GM21528 (cell line): ENCODE measurements around the gene CETP.
"Not testable (repeated sequence)": the region's sequence is repeated elsewhere in the genome, so short reads cannot be mapped to it uniquely, and the experiment has no call there.

Experiments used
- ATAC-seq: cut with Tn5 transposase; IDR thresholded peaks from one replicate; pipeline ENCODE4 v1.9.1; 2021; ENCODE audit warnings: mild to moderate bottlenecking, moderate library complexity; ENCODE audit not compliant: unreplicated experiment, low FRiP score

Gene CETP

GRCh38 chr16:56950881-56951771 lies 10.6 kb upstream of the CETP start:
- no peak for ATAC-seq

- ATAC-seq = no peak
Observed at GRCh38 chr16:56953006-56953405, 8.7 kb upstream of the CETP start.

DNA sequence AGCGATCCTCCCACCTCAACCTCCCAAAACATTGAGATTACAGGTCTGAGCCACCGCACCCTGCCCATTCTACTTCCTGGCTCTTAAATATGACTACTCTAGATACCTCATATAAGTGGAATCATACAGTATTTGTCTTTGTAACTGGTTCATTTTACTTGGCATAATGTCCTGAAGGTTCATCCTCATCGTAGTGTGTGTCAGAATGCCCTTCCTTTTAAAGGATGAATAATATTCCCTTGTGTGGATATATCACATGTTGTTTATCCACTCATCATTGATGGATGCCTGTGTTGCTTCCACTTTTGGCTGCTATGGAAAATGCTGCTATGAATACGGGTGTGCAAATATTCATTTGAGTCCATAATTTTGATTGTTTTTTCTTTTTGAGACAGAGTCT lies 5.7 kb upstream of the CETP start:
- ATAC-seq = no peak

GRCh38 chr16:56956756-56957155 lies 5.0 kb upstream of the CETP start:
- ATAC-seq = no peak

GRCh38 chr16:56960681-56961281 lies 969 bp upstream of the CETP start:
- ATAC-seq = no peak

DNA sequence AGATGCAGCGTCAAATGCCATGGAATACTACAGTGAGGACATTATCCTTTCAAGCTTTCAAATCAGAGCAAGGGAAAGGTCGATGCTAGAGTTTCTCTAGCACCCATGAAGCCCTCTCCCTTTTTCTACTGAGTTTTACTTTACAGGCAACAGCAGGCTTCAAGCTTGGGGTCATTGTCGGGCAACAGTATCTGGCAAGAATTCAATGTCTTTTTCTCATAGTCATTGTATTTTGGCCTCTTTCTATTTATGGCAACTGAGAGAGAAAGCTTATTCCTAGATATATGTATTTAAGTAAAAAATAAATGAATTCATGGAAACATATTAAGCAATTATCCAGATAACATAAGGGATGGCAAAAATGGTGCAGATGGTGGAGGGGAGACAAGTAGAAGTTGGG lies 364 bp upstream of the CETP start:
- no peak for ATAC-seq

DNA sequence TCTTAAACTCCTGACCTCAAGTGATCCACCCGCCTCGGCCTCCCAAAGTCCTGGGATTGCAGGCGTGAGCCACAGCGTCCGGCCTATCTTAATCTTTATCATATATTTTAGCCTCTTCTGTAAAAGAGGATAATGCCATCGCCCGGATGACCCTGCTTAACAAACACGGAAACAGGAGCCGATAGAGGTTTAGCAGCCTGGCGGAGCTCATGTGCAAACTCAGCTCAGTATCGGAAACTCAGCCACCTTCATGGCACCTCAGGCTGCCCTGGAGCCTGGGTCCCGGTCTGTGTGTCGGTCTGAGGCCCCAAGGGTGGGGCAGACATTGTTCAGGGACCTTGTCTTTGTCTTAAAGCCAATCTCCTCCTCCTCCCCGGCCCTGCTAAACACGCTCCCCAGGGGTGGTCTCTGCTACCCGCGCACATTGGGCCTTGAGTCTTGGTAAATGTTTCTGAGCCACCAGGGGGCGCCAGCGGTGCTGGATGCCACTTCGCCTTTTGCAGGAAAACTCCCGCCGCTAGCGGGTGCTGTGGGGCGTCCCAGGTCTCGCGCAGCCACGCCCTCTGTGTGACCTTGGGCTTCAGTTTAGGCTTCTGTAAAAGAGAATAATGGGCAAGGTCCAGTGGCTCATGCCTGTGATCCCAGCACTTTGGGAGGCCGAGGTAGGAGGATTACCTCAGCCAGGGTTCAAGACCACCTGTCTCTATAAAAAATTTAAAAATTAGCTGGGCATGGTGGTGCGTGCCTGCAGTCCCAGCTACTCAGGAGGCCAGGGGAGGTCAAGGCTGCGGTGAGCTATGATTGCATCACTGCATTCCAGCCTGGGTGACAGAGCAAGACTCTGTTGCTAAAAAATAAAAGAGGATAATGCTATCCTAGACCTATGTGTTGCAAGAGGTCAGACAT lies 2.7 kb downstream of the CETP start:
- ATAC-seq = no peak

- no peak for ATAC-seq
Observed at GRCh38 chr16:56965149-56966092, 3.7 kb downstream of the CETP start.

- no peak for ATAC-seq
Observed at GRCh38 chr16:56966093-56966475, 4.3 kb downstream of the CETP start.

DNA sequence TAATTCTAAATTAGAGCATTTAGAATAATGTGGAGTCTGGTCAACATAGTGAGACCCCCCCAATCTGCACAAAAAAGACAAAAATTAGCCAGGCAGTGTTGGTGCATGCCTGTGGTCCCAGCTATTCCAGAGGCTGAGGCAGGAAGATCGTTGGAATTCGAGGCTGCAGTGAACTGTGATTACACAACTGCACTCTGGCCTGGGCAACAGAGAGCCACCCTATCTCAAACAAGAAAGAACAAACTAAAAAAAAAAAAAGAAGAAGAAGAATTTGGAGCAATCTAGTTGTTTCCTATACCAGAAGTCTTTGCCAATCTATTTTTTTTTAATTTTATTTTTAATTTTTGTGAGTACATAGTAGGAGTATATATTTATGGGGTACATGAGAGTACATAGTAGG lies 6.0 kb downstream of the CETP start:
- ATAC-seq = no peak

DNA sequence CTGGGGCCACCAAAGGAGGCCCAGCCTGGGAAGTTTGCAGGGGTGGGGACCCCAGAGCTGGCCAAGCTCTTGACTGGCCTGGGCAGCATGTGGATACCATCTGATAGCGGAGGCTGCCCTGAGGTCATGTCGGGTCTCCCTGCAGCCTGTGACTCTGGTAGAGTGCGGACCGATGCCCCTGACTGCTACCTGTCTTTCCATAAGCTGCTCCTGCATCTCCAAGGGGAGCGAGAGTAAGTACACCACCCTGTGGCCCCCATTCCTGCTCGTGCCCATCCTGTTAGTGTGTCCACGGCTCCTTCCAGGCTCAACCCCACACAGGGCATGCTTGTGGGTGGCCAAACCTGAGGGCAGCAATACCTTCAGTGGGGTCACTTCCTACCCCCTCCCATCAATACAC lies 8.0 kb downstream of the CETP start:
- ATAC-seq = no peak

DNA sequence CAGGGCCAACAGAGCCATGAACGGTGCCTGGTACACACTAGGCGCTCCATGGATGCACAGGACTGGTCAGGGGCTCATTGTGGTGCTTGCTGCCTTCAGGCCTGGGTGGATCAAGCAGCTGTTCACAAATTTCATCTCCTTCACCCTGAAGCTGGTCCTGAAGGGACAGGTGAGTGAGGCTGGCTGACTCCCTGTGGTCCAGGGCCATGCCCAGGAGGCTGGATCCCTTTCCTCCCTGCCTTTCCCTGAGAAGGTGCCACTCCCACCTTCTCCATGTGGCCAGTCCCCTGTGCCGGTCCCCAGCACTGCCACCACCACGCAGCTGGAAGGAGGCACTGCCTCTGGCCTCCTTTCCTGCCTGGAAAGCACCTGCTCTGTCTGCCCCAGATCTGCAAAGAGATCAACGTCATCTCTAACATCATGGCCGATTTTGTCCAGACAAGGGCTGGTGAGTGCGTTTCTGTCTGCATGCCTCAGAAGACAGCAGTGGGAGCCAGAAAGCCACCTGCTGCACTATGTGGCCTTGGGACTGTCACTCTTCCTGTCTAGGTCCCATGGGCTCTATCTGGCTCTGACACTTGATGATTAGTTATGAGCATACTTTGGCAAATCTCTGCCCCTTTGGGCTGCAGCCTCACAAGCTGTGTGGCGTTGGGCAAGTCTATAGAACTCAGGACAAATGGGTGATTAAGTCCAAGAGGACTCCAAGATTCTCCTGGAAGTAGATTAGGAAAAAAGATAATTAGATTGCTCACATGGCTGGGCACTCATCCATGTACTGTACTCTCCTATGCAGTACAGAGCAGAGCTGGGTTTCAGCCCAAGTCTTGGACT lies 9.4 kb downstream of the CETP start:
- peak; percentile 74 for ATAC-seq

DNA sequence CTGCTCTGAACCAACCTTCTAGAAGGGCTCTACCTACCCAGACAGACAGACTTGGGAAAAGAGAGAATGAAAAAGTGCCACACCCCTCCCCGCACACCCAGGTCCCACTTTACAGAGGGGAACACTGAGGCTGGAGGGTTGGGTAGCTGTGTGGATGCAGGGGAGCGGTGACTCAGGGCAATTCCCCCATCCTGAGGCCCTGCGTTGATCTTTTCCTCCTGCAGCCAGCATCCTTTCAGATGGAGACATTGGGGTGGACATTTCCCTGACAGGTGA lies 10.0 kb downstream of the CETP start:
- no peak for ATAC-seq

GRCh38 chr16:56972403-56973293 lies 10.9 kb downstream of the CETP start:
- ATAC-seq = no peak

DNA sequence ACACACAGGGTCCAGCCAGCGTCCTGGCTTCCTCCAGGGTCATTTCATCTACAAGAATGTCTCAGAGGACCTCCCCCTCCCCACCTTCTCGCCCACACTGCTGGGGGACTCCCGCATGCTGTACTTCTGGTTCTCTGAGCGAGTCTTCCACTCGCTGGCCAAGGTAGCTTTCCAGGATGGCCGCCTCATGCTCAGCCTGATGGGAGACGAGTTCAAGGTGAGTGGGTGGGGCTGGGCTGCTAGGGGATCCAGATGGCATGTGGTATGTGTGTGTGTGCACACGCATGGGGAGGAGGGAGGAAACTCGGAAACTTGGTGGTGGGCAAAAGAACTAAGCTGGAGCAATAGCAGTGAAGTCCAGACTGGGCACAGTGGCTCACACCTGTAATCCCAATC lies 11.5 kb downstream of the CETP start:
- ATAC-seq = no peak

GRCh38 chr16:56973899-56974298 lies 12.1 kb downstream of the CETP start:
- ATAC-seq = not testable (repeated sequence)

GRCh38 chr16:56974549-56975300 lies 13.0 kb downstream of the CETP start:
- no peak for ATAC-seq

DNA sequence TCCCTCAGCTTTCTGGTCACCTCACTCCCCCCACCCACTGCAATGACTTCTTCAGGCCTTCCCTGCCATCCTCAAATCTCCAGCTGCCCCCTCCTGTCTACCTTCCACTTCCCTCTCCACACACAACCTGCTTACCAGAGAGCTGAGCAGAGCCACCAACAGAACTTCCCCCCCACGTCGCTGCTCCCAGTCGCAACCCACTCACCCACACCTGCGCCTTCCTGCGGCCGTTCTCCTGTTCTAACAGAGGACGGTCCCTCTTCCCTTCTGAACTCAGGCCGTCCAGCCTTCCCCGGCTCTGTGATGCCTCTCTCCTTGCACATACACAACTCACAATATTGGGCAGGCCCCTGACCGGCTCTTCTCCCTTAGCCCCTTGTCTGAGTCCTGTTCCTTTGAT lies 14.0 kb downstream of the CETP start:
- ATAC-seq = no peak
